Bronchial epithelial cell (primary cell): ENCODE measurements around the gene ICAM1. TPM values are rescaled to one million over a fixed set of nuclear protein-coding genes. Genes with fewer than 3 reads are reported as not detected.

ENCODE experiments used
- DNase-seq: peaks from one replicate; pipeline ENCODE4 v3.0.0-alpha.2; 2010; ENCODE audit warnings: low read depth
- FAIRE-seq: peaks from 2 replicates; lab custom pipeline; 2011; peaks lifted over from hg19 to GRCh38; lab: Jason Lieb, UNC
- H3K27me3 ChIP-seq: 2 replicates; pipeline ENCODE4 v1.5.1; 2011; ENCODE audit warnings: low read length; ENCODE audit not compliant: control insufficient read depth, insufficient read depth
- H3K36me3 ChIP-seq: 2 replicates; pipeline ENCODE4 v1.5.1; 2011; ENCODE audit warnings: low read length; ENCODE audit not compliant: control insufficient read depth, insufficient read depth
- H3K4me3 ChIP-seq: 2 replicates; pipeline ENCODE4 v1.5.1; 2011; ENCODE audit warnings: mild to moderate bottlenecking, low read depth, low read length, control low read depth
- total RNA-seq: library from RNA; depleted of rRNA; stranded (reverse); fragments of >200 nt; gene quantifications from 2 replicates; pipeline ENCODE4 v1.2.1, GENCODE V29; 2014
- TF ChIP-seq, protein P1 (sequence below): IDR thresholded peaks from 2 replicates; pipeline ENCODE4 v1.5.1; 2011; ENCODE audit warnings: mild to moderate bottlenecking, moderate library complexity, low read length, control low read depth, inconsistent platforms; ENCODE audit not compliant: insufficient read depth, severe bottlenecking

ICAM1 gene
- 0.79 and 0.90 TPM in 2 replicates for total RNA-seq

DNA sequence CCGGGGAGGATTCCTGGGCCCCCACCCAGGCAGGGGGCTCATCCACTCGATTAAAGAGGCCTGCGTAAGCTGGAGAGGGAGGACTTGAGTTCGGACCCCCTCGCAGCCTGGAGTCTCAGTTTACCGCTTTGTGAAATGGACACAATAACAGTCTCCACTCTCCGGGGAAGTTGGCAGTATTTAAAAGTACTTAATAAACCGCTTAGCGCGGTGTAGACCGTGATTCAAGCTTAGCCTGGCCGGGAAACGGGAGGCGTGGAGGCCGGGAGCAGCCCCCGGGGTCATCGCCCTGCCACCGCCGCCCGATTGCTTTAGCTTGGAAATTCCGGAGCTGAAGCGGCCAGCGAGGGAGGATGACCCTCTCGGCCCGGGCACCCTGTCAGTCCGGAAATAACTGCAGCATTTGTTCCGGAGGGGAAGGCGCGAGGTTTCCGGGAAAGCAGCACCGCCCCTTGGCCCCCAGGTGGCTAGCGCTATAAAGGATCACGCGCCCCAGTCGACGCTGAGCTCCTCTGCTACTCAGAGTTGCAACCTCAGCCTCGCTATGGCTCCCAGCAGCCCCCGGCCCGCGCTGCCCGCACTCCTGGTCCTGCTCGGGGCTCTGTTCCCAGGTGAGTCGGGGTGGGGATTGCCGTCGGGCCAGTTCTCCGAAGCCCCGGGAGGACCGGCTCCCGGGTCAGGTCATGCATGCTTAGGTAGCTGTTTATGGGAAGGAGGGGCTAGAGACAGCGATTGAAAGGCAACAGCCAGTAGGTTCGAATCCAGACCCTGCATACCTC is at the start of gene ICAM1:
ICAM1 (plus strand) TSS at position 505 of the 779 bp plus-strand sequence; CDS start at position 545, 40 bp downstream.
- no peaks in the 10 kb centered on the region for H3K36me3 ChIP-seq
- peak within 1 kb of the TSS; percentile 34 for H3K4me3 ChIP-seq
- FAIRE-seq (no peak), DNase-seq (peak; percentile 34)
- H3K27me3 ChIP-seq = no peaks in the 10 kb centered on the region
- TF ChIP-seq, protein P1, sequence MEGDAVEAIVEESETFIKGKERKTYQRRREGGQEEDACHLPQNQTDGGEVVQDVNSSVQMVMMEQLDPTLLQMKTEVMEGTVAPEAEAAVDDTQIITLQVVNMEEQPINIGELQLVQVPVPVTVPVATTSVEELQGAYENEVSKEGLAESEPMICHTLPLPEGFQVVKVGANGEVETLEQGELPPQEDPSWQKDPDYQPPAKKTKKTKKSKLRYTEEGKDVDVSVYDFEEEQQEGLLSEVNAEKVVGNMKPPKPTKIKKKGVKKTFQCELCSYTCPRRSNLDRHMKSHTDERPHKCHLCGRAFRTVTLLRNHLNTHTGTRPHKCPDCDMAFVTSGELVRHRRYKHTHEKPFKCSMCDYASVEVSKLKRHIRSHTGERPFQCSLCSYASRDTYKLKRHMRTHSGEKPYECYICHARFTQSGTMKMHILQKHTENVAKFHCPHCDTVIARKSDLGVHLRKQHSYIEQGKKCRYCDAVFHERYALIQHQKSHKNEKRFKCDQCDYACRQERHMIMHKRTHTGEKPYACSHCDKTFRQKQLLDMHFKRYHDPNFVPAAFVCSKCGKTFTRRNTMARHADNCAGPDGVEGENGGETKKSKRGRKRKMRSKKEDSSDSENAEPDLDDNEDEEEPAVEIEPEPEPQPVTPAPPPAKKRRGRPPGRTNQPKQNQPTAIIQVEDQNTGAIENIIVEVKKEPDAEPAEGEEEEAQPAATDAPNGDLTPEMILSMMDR = peak; percentile 25

- DNase-seq (no peak), FAIRE-seq (no peak)
- Histone ChIP-seq H3K36me3 (peaks cover 4% of the 10 kb centered on the region), H3K27me3 (no peaks in the 10 kb centered on the region), H3K4me3 (no peak overlapping the region)
- TF ChIP-seq, protein P1 = no peak
These were observed 48.6 kb upstream of the ICAM1 start for GRCh38 chr19:10222201-10222890.

DNA sequence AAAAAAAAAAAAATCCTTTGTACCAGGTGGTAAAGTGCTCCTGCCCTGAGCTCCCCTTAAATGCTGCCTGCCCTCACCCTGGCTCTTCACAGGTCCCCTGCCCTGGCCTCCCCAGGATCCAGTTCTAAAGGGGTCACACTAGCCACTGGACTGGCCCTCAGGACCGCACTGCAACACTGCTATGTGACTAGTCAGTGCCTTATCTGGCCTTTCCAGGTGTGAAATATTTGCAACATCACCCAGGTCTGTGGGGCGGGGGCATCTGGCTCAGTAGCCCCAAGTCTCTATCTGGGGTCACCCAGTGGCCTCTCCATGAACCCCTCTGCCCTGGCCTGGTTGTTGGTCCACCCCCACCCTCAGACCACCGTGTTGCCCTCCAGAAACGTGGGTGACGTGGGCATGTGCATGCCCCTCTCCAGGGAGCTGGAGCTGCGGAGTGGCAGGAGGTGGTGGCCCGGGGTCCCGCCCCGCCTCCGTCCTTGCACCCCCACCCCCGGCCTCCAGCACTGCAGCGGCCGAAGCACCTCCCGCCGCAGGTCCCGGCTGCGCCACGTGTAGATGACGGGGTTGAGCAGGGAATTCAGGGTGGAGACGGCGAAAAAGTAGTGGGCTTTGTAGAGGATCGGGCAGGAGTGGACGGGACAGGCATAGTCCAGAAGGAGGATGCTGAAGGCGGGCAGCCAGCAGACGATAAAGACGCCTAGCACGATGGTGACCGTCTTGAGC is 47.3 kb upstream of the ICAM1 start:
- peaks cover 4% of the 10 kb centered on the region for H3K36me3 ChIP-seq
- no peak for DNase-seq
- no peak for FAIRE-seq
- TF ChIP-seq, protein P1 = no peak
- H3K27me3 ChIP-seq = no peaks in the 10 kb centered on the region
- H3K4me3 ChIP-seq = no peak overlapping the region

DNA sequence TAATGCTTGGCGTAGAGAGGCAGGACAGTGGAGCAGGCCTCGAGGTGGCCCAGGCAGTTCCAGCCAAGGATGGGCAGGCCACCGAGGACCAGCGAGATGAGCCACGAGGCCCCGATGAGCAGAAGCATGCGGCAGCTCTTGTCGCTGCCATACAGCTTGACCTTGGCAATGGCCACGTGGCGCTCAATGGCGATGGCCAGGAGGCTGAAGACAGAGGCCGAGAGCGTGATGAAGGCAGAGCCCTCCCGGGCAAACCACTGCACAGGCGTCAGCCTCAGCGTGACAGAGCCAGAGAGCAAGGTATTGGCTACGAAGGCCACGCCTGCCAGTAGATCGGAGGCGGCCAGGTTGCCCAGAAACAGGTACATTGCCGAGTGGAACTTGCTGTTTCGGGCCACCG is 46.6 kb upstream of the ICAM1 start:
- TF ChIP-seq, protein P1 = no peak
- DNase-seq = no peak
- no peak overlapping the region for H3K4me3 ChIP-seq
- no peak for FAIRE-seq
- peaks cover 4% of the 10 kb centered on the region for H3K36me3 ChIP-seq
- no peaks in the 10 kb centered on the region for H3K27me3 ChIP-seq

DNA sequence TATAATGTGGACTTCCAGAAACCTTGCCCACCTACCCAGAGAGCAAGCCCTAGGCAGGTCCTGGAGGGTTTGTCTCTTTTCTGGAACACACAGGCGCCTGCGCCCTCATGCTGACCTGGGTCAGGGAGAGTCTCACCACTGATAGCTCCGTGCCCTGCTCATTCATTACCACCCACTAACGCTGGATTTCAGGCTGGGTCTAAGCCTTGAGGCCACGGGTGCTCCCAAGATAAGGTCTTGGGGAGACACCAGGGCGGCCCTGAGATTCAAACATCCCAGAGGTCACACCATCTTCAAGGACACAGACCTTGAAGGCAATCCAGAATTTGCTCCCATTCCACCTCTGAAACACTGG is 44.9 kb upstream of the ICAM1 start:
- no peak for FAIRE-seq
- Histone ChIP-seq H3K36me3 (peaks cover 4% of the 10 kb centered on the region), H3K4me3 (no peak overlapping the region), H3K27me3 (no peaks in the 10 kb centered on the region)
- DNase-seq = no peak
- TF ChIP-seq, protein P1 = no peak
